Parathyroid adenoma (tissue), 2 donors: ENCODE data around the gene APC2.

Source experiments
- H2AFZ ChIP-seq: fragments of 300-600 bp; sonication (generic); one replicate; pipeline ENCODE4 v1.7.0; 2017; ENCODE audit warnings: antibody characterized with exemption, mild to moderate bottlenecking
- H3K27ac ChIP-seq: fragments of 300-600 bp; sonication (generic); one replicate; pipeline ENCODE4 v1.7.0; 2017
- H3K27me3 ChIP-seq: fragments of 300-600 bp; sonication (generic); one replicate; pipeline ENCODE4 v1.7.0; 2017; ENCODE audit warnings: low read length; ENCODE audit not compliant: control insufficient read depth, insufficient read depth
- H3K36me3 ChIP-seq: fragments of 300-600 bp; sonication (generic); one replicate; pipeline ENCODE4 v1.7.0; 2017; ENCODE audit warnings: low read length; ENCODE audit not compliant: control insufficient read depth, insufficient read depth
- H3K4me1 ChIP-seq: fragments of 300-600 bp; sonication (generic); one replicate; pipeline ENCODE4 v1.7.0; 2017; ENCODE audit warnings: control low read depth
- H3K4me2 ChIP-seq: fragments of 300-600 bp; sonication (generic); one replicate; pipeline ENCODE4 v1.7.0; 2017; ENCODE audit warnings: low read length
- H3K4me3 ChIP-seq: fragments of 300-600 bp; sonication (generic); one replicate; pipeline ENCODE4 v1.7.0; 2017; ENCODE audit warnings: low read depth, low read length
- H3K79me2 ChIP-seq: fragments of 300-600 bp; sonication (generic); one replicate; pipeline ENCODE4 v1.7.0; 2017; ENCODE audit warnings: control low read depth
- H3K9ac ChIP-seq: fragments of 300-600 bp; sonication (generic); one replicate; pipeline ENCODE4 v1.7.0; 2017; ENCODE audit warnings: mild to moderate bottlenecking
- H3K9me3 ChIP-seq: fragments of 300-600 bp; sonication (generic); one replicate; pipeline ENCODE4 v1.7.0; 2017; ENCODE audit warnings: low read length; ENCODE audit not compliant: control insufficient read depth
- CTCF ChIP-seq: fragments of 300-600 bp; sonication (generic); IDR thresholded peaks from one replicate; pipeline ENCODE4 v1.7.0; 2017; ENCODE audit warnings: antibody characterized with exemption, mild to moderate bottlenecking
- donor health status: primary hyperparathyroidism.

Gene APC2

GRCh38 chr19:1469255-1470054 lies 19.5 kb downstream of the APC2 start:
- Histone ChIP-seq H3K79me2 (peaks cover 10% of the 10 kb centered on the region), H2AFZ (peak overlapping the region; percentile 7), H3K9ac (no peak overlapping the region), H3K27me3 (peaks cover 11% of the 10 kb centered on the region), H3K9me3 (no peaks in the 10 kb centered on the region), H3K4me1 (peaks cover 14% of the 10 kb centered on the region), H3K27ac (no peak overlapping the region), H3K36me3 (no peaks in the 10 kb centered on the region), H3K4me3 (peak overlapping the region; percentile 75), H3K4me2 (peak overlapping the region; percentile 95)
- no peak for TF ChIP-seq CTCF

GRCh38 chr19:1470055-1470304 lies 20.1 kb downstream of the APC2 start:
- Histone ChIP-seq H2AFZ (peak overlapping the region; percentile 7), H3K36me3 (no peaks in the 10 kb centered on the region), H3K27ac (no peak overlapping the region), H3K9me3 (no peaks in the 10 kb centered on the region), H3K9ac (no peak overlapping the region), H3K4me2 (peak overlapping the region; percentile 95), H3K4me3 (peak overlapping the region; percentile 75), H3K4me1 (peaks cover 14% of the 10 kb centered on the region), H3K79me2 (peaks cover 9% of the 10 kb centered on the region), H3K27me3 (peaks cover 11% of the 10 kb centered on the region)
- TF ChIP-seq CTCF, result no peak

GRCh38 chr19:1470305-1471009 lies 20.5 kb downstream of the APC2 start:
- TF ChIP-seq CTCF, result no peak
- Histone ChIP-seq H3K36me3 (no peaks in the 10 kb centered on the region), H3K4me1 (peaks cover 14% of the 10 kb centered on the region), H3K9ac (no peak overlapping the region), H2AFZ (peak overlapping the region; percentile 7), H3K79me2 (peaks cover 6% of the 10 kb centered on the region), H3K27ac (no peak overlapping the region), H3K9me3 (no peaks in the 10 kb centered on the region), H3K4me3 (peak overlapping the region; percentile 75), H3K4me2 (peak overlapping the region; percentile 95), H3K27me3 (peaks cover 11% of the 10 kb centered on the region)

- no peak overlapping the region for H3K9ac ChIP-seq
- no peak overlapping the region for H3K27ac ChIP-seq
- peak overlapping the region; percentile 75 for H3K4me3 ChIP-seq
- peaks cover 11% of the 10 kb centered on the region for H3K27me3 ChIP-seq
- H3K36me3 ChIP-seq, result no peaks in the 10 kb centered on the region
- H3K4me1 ChIP-seq, result peaks cover 14% of the 10 kb centered on the region
- H2AFZ ChIP-seq, result no peak overlapping the region
- TF ChIP-seq CTCF, result no peak
- peaks cover 3% of the 10 kb centered on the region for H3K79me2 ChIP-seq
- H3K4me2 ChIP-seq, result peak overlapping the region; percentile 95
- no peaks in the 10 kb centered on the region for H3K9me3 ChIP-seq
Measured at GRCh38 chr19:1471010-1471514, 21.1 kb downstream of the APC2 start.
